Measurements from ENCODE around the gene ATG13.
"Not testable (repeated sequence)": the region's sequence is repeated elsewhere in the genome, so short reads cannot be mapped to it uniquely, and the experiment has no call there.

ATG13 gene

DNA sequence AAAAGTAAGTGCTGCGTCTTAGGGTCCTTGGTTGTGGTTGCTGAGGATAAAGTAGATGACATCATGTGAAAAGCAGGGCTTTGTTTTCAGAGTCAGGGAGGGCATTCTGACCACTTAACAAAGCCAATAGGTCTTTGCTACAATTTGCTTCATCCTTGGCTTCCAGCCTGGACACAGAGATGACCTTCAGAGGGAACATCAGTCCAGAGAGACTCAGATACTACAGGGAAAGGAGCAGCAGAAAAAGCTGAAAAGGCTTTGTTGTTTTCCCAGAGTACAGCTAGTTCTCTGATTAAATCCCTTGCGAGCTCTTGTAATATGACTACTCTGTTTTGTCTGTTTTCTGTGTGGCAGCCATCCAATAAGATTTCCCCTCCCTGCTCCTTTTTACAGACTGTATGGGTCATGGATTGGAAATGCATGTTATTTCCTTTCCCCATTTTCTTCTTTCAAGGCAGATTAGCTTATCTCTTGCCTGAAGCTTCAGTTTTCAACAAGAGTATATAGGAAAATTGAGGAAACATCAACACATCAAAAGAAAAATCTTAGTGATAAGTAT lies 31.9 kb downstream of the ATG13 start:
- no peak for DNase-seq

DNA sequence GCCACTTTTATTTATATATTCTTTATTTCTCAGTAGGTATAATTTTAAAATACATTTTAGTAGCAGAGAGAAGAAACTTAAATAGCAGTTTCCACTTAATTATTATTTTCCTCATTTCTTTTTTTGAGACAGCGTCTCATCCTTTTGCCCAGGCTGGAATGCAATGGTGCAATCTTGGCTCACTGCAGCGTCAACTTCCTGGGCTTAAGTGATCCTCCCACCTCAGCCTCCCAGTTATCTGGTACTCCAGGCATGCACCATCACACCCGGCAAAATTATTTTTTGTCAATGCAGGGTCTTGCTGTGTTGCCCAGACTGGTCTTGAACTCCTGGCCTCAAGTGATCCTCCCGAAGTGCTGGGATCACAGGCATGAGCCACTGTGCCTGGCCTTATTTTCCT lies 38.3 kb downstream of the ATG13 start:
- no peak for DNase-seq

DNA sequence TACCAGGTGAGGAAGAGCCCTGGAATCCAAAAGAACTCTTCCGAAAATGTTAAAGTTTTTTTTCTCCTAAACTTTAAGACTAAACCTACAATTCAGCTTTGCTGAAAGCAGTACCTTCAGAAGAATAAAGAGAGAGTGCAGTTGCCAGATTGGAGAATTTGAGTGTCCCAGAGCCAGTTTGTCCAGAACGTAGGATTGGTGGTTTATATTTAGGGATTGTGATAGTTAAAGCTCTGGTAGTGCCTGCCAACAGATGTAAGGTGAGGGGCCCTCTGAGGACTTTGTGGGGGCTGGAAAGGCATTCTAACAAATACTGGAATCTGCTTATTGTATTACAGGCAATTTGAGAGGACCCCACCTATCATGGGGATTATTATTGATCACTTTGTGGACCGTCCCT lies 39.8 kb downstream of the ATG13 start:
- DNase-seq, result no peak

DNA sequence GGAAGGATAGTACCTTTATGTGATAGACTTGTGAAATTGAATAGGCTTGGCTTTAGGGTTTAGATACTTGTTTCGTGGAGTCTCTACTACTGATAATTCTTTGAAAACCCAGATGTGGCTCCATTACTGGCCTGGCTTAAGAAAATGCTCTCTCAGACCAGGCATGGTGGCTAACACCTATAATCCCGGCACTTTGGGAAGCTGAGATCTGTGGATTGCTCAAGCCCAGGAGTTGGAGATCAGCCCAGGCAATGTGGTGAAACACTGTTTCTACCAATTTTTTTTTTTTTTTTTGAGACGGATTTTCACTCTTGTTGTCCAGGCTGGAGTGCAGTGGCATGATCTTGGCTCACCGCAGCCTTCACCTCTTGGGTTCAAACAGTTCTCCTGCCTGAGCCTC lies 40.9 kb downstream of the ATG13 start:
- no peak for DNase-seq

DNA sequence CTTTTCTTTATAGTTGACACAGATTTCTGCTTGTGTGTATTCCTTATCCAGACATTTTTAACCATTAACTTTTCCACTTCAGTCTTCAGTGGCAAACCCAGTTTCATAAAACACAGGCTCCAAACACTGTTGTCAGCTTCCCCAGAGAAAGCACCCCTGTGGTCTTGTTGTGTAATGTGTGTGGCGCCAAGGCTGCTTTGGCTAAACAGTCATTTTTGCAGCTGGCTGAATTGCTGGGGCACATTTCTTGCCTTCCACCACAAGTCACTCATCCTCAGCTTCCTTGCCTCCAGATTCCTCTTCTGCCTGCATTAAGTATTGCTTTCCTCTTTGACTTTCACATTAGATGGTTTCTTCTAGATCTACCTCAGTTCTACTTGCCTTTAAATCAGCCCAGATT lies 42.6 kb downstream of the ATG13 start:
- DNase-seq, result no peak

DNA sequence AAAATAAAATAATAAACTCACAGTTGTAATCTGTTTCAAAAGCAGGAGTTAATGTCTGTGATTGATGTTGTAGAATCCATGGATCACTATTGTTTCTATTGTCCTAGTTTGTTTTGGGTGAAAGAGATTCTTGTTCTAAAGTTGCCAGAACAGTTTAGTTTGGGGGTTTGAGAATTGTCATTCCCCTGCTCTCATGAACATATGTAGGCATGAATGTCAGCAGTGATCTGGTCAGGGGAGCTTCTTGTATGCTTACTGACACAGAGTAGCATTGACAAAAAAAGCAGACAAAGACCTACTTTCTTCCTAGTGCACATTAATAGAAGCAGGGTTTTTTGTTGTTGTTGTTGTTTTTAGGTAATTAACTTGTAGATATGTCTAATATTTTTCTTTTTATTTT lies 44.5 kb downstream of the ATG13 start:
- DNase-seq, result no peak

DNA sequence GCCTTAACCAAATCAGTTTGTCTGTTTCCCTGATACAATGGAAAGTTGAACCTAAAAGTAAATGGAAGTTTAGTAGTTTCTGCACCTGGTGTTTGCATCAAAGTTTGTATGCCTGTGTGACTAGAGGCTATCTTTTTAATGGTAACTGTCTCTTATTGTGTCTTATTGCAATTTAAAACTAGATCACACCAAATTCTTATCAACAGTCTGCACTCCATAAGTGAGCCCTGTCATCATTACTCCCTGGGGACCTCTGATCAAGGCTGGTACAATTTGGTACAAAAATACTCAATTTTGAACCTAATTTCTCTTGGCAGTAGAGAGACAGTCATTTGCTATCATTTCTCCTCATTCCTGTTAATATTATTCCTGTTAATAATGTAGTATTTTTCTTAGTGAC lies 45.0 kb downstream of the ATG13 start:
- no peak for DNase-seq

DNA sequence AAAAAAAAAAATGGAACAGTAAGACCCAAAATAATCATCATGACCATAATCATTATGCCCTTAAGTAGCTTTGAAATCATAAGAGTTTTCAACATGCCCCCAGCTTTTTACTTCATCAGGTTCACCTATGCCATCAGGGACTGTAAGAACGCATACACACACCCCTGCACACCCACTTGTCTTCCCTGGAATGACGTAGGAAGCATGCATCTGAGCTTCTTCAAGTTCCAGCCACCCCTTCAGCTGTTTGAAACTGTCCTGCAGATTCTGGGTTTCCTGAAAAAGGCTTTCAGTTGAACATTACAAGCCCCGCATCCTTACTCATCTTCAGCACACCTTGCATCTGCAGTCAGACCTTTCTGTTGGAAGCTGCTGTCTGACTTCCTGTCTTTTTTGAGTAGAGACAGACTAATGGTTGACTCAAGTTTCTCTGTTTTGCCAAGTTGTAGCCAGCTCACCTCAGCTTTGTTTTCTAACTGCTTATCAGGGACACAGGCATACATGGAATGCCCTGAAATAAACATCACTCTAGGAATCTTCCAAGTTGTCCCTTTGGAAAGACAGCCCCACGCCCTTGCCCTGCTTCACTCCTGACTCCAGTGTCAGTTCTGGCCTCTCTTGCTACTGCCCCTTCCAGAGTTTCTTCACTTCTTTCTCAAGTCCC lies 46.1 kb downstream of the ATG13 start:
- DNase-seq, result no peak

DNA sequence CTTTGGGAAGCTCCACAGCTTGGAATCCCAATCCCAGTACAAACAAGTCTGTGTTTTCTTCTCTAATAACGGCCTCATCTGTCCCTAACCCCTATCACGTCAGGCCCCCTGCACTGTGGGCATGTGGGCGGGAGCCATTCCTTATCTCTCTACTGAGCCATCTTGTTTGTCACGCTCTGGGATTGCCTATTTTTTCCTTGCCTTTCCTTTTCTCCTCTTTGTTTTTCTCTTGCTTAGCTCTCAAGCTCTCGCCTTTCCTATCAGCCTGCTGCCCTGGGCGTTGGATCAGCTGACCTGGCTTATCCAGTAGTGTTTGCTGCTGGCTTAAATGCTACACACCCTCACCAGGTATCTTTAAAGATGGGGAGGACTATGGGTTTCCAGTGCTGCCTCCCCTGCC lies 47.3 kb downstream of the ATG13 start:
- DNase-seq, result no peak

DNA sequence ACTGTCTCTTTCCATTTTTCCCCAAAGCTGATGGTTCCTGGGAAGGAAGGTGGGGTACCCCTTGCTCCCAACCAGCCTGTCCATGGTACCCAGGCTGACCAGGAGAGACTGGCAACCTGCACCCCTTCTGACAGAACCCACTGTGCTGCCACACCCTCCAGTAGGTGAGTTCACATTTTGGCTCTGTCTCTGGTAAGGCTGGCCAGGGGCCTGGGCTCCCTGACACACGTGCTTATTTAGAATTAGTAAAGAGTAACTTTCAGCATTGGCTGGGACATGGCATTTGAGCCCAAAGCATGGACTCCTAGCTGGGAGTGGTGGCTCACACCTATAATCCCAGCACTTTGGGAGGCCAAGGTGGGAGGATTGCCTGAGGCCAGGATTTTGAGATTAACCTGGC lies 48.0 kb downstream of the ATG13 start:
- DNase-seq, result no peak

DNA sequence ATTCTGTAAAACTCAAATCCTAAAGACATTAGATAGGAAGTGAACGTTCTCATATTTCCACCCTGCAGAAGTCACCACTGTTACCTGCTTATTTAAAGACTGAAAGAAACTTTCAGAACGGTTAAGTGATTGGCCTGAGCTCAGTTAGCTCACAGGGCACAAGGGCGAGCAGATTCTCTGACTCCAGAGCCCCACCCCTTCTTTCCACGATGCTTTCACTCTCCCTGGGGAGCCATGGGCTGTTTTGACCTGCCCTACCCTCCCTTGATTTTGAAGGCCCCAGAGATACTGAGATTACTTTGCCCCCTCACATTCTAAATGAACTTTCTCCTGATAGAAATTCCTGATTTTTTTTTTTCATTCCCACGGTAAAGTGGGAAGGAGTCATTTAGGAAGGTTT lies 49.2 kb downstream of the ATG13 start:
- DNase-seq, result no peak

DNA sequence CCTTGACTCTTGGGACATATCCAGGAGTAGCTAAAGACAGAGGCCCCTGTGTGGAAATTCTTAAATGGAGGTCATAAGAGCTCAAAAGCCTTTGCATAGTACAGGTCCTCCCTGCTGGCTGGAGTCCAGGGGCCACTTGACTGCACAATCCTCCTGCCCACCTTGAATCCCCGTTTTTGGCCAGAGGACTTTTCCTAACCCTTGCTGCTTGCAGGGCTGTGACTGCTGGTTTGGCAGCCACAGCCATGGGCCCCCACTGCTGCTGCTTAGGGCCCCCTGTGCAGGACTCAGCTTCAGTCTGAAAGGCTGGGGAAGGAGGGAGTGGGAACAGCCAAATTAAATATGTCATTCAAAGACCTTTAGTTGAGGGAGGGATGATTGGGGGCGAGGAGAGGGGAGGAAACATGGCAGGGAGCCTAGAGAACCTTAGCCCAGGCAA lies 49.7 kb downstream of the ATG13 start:
- no peak for DNase-seq

DNA sequence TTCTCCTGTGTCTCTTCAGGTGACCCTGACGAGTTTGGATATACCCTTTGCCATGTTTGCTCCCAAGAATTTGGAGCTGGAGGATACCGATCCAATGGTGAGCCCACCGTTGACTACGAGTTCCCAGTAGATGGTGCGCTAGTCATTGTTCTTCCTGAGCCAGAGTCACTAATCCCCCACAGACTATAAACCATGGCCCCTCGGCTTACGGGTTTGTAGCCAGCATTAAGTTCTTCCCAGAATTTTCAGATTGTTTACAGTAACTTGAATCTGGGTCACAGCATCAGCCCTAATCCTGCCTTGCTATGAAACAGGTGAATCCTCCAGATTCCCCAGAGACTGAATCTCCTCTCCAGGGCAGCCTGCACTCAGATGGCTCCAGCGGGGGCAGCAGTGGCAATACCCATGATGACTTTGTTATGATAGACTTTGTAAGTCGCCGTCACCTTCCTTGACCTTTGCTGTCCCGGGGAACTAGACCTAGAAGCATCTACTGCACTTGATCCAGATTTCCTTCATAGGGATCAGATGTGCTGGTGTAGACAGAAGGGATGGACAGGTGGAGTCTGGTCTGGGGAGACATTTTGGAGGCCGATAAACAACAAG lies 51.2 kb downstream of the ATG13 start:
- DNase-seq, result no peak

DNA sequence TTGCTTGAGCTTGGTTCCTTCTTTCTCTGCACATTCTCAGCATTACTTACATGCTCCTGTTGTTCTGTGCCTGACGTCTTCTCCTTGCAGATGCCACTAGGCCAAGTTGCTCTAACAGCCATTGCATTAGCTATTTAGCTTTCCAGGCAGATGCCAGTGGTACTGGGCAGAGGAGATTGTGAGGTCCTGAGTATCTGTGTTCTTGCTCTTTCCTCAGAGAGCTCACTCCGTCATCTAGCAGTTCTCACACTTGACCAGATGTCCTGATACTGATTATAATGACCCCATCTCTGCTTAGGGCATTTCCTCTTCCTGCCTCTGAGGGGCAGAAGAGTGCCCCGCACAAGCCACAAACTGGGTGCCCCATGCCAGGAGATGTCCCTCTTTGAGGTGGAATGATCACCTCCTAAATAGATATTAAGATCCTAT lies 52.4 kb downstream of the ATG13 start:
- DNase-seq, result no peak

DNA sequence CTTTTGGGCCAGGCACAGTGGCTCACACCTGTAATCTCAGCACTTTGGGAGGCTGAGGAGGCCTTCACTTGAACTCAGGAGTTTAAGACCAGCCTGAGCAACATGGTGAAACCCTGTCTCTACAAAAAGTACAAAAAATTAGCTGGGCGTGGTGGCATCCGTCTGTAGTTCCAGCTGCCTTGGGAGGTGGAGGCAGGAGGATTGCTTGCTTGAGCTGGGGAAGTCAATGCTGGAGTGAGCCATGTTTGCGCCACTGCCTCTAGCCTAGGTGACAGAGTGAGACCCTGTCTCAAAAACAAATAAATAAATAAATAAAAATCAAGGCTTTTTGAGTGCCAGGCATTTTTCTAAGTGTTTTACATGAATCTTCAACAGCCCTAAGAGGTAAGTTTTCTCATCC lies 53.2 kb downstream of the ATG13 start:
- DNase-seq, result not testable (repeated sequence)

DNA sequence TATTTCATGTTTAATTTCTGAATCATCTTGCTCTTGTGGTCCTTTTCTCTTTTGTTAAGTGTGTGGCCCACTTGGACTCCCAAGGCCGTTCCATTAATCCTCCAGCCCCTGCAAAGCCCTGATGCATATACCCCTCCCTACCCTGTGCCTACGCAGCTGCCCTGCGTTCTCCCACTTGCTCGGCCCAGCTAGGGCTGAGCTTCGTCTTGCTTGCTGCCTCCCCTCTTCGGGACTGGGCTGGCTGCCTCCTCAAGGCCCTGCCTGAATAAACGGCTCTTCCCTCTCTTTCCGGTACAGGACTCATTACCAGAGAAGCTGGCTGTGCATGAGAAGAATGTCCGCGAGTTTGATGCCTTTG lies 54.6 kb downstream of the ATG13 start:
- DNase-seq, result no peak

DNA sequence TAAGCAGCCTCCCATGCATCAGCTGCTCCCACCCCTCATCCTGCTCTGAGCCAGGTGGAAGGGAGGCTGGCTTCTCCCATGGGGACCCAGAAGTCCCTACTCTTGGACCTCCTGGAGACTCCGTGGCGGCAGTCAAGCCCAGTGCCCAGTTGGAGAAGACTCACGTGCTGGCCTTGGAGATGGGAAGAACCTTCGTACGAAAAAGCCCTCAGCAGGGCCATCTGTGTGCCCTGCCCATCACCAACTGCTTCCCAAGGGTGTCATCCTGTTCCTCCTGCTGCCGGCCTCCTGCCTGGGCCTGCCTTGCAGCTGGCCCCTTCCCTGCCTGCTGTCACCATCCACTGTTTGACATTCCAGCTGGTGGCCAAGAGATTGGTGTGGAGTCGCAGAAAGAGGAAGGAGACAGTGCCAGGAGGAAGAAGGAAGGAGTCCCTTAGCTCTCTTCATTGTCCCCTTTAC lies 55.1 kb downstream of the ATG13 start:
- DNase-seq, result no peak

DNA sequence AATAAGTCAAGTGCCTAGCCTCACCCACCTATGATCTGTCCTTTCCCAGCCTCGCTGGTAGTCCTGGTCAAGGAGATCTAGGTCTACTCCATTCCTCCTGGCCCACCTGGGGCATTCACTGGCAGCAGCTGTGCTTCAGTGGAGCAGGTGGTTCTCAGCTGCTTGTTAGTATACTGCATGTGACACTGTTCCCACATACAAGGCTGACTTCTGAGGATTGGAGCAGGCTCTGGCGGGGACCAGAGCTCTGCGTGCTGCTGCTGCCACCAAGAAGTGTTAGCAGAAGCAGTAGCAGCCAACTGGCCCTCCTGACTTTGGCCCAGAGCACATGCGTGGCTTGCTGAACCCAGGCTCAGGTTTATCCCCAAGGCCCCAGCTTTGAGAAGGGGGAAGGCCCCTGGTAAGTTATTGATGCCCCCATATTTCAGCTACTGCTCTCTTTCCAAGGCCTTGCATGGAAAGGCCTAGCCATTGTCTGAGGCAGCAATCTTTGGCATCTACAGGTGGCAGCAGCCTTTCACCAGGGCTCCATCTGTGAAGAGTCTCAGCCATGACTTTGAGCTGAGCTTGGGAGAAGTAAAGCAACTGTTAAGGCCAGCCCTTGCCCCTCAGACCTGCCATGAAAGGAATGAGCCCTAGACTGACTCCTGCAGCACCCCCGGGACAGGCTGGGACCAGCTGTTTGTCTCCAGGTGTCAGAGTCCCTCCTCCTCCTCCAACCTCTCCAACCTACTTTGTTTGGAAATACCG lies 56.5 kb downstream of the ATG13 start:
- DNase-seq, result no peak

DNA sequence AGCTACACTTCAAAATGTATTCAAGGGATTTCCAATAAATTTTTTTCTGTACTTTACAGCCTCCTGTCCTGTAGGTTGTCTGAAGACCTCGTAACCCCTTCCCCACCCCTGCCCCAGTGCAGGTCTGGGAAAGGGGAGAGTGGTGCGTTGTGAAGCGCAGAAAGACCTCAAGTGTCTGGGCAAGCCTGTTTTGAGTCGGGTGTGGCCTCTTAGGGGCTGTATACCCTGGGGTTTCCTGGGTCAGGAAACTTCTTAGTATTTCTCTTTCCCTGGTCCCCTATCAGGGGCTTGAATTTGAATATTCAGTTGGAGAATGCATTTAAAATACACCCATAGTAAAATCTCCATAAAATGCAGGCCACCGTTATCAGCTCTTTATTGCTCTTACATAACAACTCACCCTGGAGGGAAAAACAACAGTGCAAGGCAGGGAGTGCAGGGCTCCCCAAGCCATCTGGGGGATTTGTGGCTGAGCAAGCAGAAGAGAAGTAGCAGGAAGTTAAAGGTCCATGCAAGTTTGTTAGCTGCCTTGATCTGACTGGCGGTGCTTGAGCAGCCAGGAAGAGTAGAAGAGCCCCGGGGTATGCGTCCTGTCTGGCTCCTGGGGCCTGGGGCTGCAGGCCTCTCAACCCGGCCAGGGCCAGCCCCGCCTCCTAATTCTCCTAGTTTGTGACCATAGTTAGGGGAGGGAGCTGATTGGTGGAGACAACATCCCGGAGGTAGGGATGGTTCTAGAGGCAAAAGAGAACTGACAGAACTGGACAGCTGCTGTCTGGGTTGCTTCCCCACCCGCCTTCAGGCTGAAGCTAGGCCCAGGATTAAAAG lies 57.3 kb downstream of the ATG13 start:
- no peak for DNase-seq

DNA sequence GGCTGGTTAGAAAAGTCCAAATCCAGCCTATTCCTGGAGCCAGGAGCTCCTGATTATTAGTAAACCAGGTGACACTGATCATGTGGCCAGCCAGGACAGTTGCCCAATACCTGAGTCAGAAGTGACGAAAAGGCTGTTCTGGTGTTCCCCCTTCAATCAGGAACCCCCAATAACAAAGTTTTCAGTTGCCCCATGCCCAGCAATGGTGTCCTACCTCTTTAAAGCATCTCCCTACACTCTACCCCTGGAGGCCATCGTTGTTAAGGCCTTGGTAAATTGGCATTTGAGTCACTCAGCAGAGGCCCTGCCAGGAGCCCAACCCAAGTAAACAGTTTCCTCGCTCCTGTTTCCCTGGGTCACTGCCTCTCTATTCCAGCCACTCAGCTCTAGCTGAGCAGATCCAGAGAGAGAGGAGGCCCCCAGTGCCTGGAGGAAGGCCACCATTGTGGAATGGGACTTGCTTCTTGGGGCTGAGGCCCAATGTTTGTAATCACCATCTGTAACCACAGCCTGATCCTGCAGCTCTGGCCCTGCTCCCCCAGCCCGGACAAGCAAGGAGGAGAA lies 58.0 kb downstream of the ATG13 start:
- DNase-seq, result no peak

DNA sequence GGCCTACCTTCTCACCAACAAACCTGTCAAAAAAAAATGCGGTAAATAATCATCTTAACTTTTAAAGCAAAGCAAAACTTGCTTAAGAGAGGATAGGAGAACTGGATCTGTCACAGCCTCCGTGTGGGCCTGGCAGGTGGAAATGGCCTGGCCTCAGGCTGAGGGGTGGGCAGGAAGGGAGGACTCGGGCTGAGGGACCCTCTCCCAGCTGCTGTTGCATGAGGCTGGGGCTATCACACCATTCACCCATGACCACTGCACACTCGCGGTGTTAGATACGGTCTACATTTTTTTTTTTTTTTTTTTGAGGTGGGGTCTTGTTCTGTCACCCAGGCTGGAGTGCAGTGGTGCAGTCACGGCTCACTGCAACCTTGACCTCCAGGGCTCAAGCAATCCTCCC lies 58.6 kb downstream of the ATG13 start:
- DNase-seq, result no peak

DNA sequence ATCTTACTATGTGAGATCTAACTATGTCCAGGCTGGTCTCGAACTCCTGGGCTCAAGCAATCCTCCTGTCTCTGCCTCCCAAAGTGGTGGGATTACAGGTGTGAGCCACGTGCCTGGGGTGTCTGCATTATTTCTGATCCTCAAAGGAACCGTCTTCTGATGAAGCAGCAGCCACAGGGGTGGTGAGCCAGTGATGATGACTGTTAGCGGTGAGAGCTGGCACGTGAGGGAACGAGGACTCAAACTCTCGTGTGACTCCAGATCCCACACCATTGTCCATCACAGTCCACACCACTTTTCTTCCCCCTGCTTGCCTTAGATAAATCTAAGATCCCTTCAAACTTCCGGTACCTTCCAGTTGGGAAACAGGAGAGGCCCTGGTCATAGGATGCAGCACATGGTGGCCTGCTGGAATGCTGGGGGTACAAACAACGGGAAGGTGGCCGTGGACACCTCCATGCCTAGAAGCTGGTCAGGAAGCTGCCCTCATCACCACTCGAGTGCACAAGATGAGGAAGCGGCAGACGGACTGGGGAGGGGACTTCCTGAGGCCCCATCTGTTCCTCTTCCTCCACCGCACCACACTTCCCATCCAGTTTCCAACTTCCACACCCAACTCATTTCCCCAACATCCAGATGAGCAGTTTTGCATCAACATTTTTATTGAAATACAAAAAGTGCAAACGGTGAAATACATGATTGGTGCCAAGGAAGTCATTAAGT lies 59.2 kb downstream of the ATG13 start:
- peak; percentile 53 for DNase-seq
